HG02623 (cell line): ENCODE data around the gene FRMPD4.
"Not testable (repeated sequence)": the region's sequence is repeated elsewhere in the genome, so short reads cannot be mapped to it uniquely, and the experiment has no call there.

Experiments used
- ATAC-seq: cut with Tn5 transposase; IDR thresholded peaks from one replicate; pipeline ENCODE4 v1.9.1; 2021; ENCODE audit warnings: moderate library complexity; ENCODE audit not compliant: unreplicated experiment

The FRMPD4 gene

DNA sequence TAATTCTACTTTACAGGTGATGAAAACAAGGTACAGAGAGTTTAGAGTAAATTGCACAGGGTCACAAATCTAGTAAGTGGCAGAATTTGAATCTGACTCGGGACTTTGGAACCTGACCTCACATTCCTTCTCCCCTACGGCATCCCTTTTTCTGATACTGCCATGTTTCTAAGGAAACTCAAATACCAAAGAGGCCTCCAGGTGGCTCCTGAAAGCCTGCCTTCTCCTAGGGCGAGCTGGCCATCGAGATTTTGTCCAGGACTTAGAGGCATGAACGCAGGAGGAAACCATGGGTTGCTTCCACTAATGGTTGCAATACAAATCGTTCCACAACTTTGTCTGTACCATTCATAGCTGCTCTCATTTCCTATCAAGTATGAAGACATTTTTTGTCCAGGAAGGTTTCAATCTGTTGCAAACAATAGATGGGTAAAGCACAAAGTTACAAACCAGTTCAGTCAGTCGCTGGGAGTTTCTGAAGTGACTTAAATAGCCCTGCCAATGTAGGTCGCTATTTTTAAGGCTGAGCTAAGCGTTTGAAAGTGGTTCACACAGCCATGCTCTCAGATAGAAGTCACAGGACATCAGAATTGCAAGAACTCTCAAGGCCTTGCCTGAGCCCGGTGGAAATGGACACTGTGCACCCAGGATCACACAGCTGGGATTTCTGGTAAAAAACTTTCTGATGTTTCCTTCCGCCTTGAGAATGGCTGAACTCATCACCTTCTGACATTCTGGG, 356.3 kb downstream of the FRMPD4 start:
- ATAC-seq = no peak

DNA sequence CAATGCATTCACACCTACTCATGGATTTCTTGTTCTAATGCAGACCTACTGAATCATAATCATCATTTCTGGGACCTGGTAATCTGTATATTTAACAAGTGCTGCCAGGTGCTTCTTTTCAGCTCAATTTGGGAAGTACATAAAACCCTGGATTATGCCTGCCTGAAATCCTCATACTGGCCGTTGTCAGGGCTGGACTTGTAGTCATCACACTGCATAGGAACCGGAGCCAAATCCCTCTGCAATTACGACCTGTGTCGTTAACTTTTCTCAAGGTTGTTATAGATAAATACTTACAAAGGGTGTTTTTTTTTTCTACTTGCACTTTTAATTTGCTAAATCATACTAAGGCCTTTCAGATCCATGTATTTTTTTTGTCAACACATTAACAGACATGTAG, 358.1 kb downstream of the FRMPD4 start:
- no peak for ATAC-seq

DNA sequence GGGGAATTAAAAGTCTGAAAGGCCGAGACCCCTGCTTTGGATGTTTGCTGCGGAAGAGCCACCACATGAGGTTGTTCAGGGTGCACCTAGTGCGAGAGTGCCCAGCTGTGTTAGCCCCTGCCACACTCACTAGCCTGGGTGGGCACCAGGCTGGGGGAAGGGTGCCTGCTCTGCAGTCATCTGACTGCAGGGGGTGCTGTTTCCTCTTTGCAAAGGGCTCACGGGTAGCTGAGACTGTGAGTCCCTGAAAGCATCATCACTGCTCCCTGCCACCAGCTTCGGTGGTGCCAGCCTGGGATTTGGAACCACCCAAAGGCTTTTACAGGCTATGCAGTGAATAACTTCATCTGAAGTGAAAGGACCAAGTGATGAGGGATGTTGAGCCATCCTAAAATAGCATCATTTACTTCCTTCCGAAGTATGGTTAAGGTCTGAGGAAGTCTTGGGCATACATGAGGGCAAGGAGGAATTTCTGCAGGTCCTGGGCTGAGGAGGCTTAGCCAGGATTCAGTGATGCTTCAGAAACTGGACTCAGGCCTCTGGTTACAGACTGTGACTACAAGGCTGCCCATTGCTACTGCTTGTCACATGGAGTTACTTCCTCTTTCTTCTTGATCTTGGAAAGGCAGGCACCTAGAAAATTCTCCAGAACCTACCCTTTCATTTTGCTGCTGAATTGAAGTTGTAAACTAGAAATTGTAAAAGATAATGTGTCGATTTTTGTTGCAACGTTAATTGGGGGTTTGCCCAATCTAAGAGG, 359.7 kb downstream of the FRMPD4 start:
- ATAC-seq = peak; percentile 53

DNA sequence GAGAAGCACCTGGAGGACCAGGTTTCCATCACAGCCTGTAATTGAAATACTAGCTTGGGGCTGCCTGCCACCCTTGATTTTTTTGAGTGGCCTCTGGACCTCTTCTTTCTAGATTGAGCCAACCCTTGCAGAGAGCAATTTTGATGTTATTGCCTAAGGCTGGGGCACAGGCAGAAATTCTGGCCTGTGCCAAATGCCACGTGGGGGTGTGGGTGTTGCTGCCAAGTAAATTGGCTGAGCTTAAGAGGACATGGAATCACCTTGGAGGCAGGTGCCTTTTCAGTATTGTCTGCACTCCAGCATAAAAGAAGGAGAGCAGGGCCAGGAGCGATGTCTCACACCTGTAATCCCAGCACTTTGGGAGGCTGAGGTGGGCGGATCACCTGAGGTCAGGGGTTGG, 366.9 kb downstream of the FRMPD4 start:
- ATAC-seq = no peak

DNA sequence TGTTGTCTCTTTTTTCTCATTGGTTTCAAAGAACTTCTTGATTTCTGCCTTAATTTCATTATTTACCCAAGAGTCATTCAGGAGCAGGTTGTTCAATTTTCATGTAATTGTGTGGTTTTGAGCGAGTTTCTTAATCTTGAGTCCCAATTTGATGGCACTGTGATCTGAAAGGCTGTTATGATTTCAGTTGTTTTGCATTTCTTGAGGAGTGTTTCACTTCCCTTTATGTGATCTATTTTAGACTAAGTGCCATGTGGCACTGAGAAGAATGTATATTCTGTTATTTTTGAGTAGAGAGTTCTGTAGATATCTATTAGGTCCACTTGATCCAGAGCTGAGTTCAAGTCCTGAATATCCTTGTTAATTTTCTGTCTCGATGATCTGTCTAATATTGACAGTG, 377.1 kb downstream of the FRMPD4 start:
- ATAC-seq = peak; percentile 93

DNA sequence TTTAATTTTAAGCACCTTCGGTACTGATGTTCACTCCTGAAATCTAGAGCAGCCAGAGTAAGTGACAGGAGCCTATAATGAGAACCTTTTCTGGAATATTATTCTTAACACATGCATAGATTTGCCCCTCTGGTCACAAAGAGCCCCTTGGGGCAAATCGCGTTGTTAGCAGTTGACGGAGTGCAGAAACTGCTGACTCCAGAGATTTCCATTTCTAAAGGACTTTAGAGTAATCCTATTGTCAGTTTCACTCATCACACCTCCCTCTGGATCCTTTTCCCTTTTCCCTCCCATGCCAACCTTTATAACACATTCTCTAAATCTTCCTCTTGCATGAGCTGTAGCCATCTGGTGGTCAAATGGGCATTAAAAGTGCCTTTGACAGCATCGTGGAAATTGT, 388.0 kb downstream of the FRMPD4 start:
- ATAC-seq = no peak

DNA sequence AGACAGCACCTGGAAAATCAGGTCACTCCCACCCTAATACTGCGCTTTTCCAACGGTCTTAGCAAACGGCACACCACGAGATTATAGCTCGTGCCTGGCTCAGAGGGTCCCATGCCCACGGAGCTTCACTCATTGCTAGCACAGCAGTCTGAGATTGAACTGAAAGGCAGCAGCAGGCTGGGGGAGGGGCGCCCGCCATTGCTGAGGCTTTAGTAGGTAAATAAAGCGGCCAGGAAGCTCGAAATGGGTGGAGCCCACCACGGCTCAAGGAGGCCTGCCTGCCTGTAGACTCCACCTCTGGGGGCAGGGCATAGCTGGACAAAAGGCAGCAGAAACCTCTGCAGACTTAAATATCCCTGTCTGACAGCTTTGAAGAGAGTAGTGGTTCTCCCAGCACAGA, 399.8 kb downstream of the FRMPD4 start:
- ATAC-seq = not testable (repeated sequence)

DNA sequence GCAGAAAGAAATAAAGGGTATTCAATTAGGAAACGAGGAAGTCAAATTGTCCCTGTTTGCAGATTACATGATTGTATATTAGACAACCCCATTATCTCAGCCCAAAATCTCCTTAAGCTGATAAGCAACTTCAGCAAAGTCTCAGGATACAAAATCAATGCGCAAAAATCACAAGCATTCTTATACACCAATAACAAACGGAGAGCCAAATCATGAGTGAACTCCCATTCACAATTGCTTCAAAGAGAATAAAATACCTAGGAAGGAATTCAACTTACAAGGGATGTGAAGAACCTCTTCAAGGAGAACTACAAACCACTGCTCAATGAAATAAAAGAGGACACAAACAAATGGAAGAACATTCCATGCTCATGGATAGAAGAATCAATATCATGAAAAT, 404.0 kb downstream of the FRMPD4 start:
- not testable (repeated sequence) for ATAC-seq

DNA sequence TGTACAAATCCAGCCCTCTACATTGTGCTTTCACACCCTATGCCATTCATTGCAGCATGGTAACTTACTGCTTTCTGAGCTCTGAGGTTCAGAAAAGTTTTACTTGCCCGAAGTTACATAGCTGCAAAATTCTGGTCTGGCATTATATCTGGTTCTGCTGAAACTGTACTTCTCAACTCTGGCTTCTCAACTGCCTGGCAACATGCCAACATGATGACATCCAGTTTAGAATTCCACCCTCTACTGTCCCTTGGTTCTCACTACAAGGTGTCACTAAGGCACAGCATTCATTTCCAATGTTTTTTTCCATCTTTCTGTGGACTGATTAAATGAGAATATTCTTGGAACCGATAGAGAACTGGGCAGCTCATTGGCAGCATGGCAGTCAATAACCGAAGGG, 410.1 kb downstream of the FRMPD4 start:
- ATAC-seq = no peak

DNA sequence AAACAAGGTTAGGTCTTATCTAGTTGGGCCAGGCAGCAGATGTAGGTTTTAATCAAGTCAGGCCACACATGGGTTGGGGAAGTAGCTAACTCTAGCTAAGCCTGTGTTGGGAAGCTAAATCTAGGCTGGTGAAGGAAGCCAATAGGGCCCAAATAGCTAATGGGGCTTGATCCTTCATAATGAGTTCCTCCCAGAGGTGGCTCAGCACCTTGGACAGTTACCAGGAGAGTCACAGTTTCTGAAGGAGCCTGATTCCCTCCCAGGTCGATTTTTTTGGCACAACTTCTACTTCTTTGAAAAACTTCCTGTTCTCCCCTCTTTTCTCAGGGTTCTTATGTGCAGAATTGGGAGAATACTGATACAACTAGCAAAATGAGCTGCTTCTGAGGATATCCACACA, 410.5 kb downstream of the FRMPD4 start:
- no peak for ATAC-seq

DNA sequence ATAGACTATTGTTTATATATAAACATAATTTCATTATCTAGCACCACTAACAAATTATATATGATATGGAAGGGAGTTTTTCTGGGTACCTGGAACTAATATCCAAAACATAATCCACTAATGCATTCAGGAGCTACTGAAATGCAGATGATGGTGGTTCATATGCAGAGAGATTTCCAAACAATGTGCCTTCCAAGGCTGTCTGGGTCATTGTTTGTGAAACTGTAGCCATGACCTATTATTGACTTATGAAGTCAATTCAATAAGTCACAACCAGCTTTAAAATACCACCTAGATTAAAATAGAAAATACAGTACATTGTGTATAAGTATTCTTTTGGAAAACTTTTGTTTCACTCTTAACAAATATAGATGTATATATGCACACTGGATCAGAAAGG, 415.9 kb downstream of the FRMPD4 start:
- ATAC-seq = no peak

DNA sequence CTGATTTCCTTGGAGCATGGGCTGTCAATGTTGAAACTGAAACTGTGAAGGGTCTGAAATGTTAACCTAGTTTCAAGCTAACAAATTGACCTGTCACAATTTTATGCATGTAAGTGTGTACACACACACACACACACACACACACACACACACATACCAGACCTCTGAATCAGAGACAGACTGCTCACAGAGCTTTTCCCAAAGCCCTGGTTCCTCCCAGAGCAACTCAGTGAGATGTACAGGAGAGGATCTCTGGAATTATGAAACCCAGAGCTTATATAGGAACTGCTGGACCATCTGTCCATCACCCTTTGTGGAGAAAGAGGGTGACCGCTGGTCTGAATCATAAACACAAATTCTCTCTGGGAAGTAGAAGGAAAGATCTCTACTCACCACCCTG, 424.8 kb downstream of the FRMPD4 start:
- no peak for ATAC-seq

DNA sequence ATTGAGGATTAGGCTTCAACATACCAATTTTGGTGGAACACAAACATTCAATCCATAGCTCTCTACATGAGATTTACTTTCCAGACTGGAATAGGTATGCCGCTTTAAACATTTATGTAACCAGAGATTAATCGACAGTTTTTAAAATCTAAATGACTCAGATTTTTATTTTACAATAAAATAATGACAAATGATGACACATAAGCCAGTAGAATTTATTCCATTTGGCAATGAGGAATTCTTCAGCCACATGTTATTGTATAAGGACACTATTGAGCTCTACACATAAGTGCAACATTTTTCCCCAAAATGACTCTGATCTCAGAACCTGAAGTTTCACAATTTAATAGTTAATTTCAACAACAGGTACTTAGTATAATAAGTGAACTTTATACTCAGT, 425.9 kb downstream of the FRMPD4 start:
- no peak for ATAC-seq

DNA sequence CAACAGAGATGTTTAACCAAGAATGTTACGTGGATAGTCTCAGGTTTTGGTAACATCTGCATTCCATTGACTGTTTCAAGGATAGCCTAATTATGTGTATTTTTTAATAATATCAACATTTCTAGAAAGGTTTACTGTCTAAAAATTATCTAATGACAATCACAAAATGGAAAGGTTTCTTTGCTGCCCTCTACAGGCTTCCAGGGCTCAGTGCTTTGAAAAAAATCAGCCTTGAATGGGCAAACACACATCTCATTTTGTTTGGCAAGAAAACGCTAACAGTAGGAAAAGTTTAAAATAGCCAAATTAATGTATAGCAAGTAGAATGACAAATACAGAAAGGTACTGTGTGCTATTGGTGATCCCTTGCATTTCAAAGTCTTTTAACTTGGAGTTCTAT, 429.6 kb downstream of the FRMPD4 start:
- ATAC-seq = no peak

DNA sequence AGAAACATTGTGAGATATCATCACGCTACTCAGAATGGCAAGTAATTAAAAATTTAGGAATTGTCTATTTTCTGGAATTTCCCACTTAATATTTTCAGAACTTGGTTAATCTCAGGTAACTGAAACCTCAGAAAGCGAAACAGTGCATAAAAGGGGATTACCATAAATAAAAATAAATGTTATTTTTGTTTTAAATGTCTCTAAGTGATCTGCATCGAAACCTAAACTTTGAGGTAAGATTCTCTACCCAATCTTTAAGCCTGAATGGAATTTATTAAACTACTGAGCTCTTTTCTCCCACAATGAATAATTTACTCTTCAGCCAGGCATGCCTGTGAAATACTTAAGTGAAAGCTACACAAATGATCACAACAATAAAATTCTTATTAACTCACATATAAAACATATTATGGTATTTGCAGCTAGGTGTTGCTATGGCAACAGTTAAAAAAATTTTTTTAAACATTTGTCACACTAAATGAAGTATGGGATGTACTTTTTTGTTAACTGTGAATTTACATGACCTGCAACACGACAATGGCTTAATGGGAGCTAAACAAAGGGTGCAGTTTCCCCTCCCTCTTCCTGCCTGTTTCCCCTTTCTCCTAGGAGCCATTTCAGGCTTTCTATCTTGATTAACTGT, 432.7 kb downstream of the FRMPD4 start:
- ATAC-seq = no peak

DNA sequence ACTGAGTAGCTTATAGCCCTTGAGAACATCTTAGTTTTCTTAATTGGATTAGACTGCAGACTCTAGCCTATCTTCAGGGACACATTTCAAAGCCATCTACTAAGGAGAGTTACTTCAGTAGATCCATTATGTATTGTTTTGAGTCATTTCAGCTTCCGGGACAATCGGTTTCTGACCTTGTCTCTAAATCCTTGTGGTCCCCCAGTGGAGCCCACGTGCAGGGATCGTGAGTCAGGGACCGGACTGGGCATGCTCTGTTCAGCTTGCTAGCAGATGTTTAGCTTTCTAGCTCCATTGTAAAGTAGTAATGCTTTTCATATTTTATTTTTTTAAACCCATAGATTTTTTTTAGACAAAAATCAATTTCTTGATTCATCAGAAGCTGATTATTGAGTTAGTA, 441.0 kb downstream of the FRMPD4 start:
- ATAC-seq = no peak

DNA sequence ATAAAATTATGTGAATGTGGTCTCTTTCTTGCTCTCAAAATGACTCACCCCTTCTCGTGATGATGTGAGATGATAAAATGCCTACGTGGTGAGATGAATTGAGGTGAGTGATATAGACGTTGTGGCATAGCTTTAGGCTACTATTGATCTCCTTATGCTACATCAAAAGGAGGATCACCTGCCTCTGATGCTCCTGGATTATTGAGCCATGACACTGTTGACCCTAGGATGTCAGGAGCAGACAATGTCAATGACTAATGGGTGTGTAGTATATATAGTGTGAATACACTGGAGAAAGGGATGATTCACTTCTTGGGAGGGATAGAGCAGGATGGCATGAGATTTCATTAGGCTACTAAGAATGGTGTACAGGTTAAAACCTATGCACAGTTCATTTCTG, 442.3 kb downstream of the FRMPD4 start:
- ATAC-seq = no peak

DNA sequence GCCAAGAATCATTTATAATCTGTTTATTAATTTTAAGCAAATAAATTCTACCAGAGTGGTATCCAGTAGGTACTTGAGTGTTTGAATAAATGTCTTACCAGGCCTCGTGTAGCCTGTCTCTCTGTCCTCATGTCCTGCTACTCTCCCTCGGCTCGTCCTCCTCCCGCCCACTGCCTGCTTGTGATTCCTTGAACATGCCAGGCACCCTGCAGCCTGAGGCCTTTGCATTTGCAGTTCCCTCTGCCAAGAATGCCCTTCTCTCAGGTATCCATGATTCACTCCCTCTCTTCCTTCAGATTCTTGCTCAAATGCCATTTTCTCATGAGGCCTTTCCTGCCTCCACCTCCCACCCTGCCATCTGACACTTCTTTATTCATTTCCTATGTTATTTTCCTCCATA, 443.3 kb downstream of the FRMPD4 start:
- no peak for ATAC-seq

DNA sequence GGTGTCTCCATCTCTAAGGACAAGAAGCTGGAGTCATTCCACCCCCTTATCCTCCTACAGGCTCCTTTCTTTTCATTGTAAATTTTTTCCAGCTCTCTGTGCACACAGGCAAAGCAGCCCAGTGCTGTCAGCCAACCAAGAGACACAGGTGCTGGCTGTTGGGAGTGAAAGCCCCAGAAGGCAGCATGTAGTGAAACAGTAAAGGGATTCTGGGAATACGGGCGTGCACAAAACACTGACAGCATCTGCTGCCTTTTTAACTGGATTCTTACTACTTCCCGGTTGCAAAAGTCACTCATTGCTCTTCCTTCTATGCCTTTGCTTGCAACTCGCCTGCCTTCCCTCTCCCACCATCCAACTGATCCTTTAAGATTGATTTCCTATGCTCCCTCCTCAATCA, 444.4 kb downstream of the FRMPD4 start:
- ATAC-seq = no peak

DNA sequence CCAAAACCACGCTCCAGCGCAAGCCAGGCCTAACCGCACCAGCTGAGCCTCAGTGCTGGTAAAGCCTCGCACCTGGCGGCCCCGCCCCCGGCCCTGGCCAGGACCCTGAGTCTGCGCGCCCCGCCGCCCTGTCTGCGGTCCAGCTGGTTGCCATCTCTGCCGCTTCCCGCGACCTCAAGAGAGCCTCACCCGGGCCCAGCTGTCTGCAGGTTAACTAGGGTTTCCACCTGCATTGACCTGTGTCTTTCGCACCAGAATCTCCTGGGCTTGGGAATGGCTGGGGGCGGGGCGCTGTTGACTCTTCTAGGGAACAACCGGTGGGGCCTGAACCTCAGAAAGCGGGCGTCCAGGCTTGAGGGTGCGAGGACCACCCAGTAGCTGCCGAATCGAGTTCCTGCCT, 445.3 kb downstream of the FRMPD4 start:
- ATAC-seq = no peak

DNA sequence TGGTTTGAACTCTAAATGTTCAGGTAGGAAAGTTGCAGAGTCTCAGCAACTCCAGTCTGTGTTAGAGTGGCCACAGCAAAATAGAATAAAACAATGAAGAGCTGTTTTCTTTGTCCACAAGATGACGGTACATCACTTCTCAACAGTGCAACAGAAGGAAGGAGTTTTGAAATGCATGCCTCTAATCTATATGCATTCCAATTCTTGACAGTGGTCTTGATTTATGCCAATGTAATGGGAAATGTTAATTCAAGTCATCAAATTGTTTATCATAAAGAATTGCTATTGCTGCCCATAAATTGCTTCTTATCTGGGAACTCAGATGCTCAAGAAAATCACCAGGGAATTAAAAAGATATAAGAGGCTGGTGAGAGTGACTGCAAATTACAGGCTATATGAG, 457.4 kb downstream of the FRMPD4 start:
- no peak for ATAC-seq

DNA sequence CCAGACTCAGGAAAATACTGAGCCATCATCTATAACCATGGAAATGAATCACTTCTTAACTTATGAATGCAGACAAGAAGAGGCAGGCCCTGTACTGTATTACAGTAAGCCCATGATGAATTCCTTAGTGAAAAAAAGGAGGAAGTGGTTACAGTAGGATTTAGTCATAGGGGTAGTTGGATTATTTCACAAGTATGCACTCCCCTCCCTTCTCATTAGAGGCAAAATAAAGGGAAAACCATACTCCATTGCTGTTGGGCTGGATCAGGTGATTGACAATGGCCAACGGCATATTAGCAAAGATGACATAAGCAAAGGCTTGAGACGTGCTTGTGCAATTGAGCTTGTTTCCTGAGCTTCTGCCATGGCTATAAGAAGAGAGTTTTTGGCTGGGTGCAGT, 471.8 kb downstream of the FRMPD4 start:
- ATAC-seq = no peak
